ENCODE results near the gene TDRD10.

DNA sequence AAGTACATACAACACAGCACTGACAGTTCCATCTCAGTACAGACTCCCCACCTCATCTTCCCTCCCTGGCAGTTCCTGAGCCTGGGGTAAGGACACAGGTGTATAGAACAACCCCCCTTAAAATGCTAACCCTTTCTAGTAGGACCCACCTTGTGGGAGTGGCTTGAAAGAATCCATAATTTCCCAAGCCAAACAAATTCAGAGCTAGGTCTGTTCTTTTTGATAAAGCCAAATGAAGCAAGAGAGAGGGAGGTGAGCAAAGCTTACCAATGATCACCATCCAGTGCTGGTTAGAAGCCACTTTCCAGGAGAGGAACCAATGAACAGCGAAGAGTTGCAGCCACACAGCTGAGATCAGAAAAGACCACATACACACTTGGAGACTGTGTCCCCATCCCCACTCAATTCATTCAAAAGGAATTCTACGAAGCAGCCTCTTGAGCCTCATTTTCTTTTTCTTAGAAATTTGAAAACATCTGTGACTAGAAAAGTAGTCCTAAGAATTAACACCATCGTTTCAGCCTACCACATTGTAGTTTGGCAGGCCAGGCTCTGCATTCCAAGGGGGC, 47.3 kb downstream of the TDRD10 start:
- no peak for TF ChIP-seq EP300 (IDR thresholded peaks at IDR 0.05)
- TF ChIP-seq CTCF (IDR thresholded peaks at IDR 0.05), result no peak
- TF ChIP-seq POLR2AphosphoS5 (IDR thresholded peaks at IDR 0.05), result no peak
